Caco-2 (cell line): ENCODE results near the gene SLC6A13. TPM values are rescaled to one million over a fixed set of nuclear protein-coding genes. Genes with fewer than 3 reads are reported as not detected.
"Not testable (repeated sequence)": the region's sequence is repeated elsewhere in the genome, so short reads cannot be mapped to it uniquely, and the experiment has no call there.

ENCODE experiments used
- BruUV-seq: library from RNA; stranded (reverse); fragments of 400-500 nt; replicated peaks from 2 replicates; lab custom pipeline; 2021; lab: Mats Ljungman, UMichigan
- CTCF ChIA-PET: fragments of 300-600 bp; sonication (Branson Sonifier 250); formaldehyde crosslinking; loops from one replicate; lab custom pipeline; 2022; ENCODE audit warnings: antibody characterized with exemption; lab: Charles Lee
- POLR2A ChIA-PET: fragments of 300-600 bp; sonication (Branson Sonifier 250); formaldehyde crosslinking; loops from one replicate; lab custom pipeline; 2022; ENCODE audit warnings: antibody characterized with exemption; lab: Charles Lee
- DNase-seq, 2 experiments: peaks; one replicate each; pipeline versions ENCODE4 v3.0.0 to v3.0.0-alpha.2; 2020 to 2022
- H3K27me3 ChIP-seq: replicated peaks from 2 replicates; pipeline ENCODE4 v1.6.0; 2011; ENCODE audit warnings: low read length; ENCODE audit not compliant: control insufficient read depth, insufficient read depth
- H3K36me3 ChIP-seq: 2 replicates; pipeline ENCODE4 v1.5.1; 2011; ENCODE audit warnings: low read length; ENCODE audit not compliant: control insufficient read depth, insufficient read depth
- H3K4me1 ChIP-seq: fragments of 250-450 bp; sonication (Bioruptor Pico); 2 replicates; pipeline ENCODE4 v1.5.1; 2020; ENCODE audit warnings: mild to moderate bottlenecking
- H3K4me3 ChIP-seq: 2 replicates; pipeline ENCODE4 v1.5.1; 2011; ENCODE audit warnings: low read depth, mild to moderate bottlenecking, control low read depth, low read length
- H3K9me3 ChIP-seq: fragments of 250-450 bp; sonication (Bioruptor Pico); 2 replicates; pipeline ENCODE4 v1.5.1; 2020; ENCODE audit warnings: mild to moderate bottlenecking, moderate library complexity
- H3K27ac Mint-ChIP-seq: one replicate; pipeline ENCODE4 v1.8.0; 2022; ENCODE audit warnings: mixed read lengths; ENCODE audit not compliant: unreplicated experiment
- H3K27me3 Mint-ChIP-seq: one replicate; pipeline ENCODE4 v1.8.0; 2022; ENCODE audit warnings: mixed read lengths; ENCODE audit not compliant: insufficient read depth, unreplicated experiment
- H3K36me3 Mint-ChIP-seq: one replicate; pipeline ENCODE4 v1.8.0; 2022; ENCODE audit warnings: mild to moderate bottlenecking, mixed read lengths; ENCODE audit not compliant: insufficient read depth, unreplicated experiment
- H3K4me1 Mint-ChIP-seq: one replicate; pipeline ENCODE4 v1.8.0; 2022; ENCODE audit warnings: low read depth, mixed read lengths; ENCODE audit not compliant: unreplicated experiment
- H3K4me3 Mint-ChIP-seq: one replicate; pipeline ENCODE4 v1.8.0; 2022; ENCODE audit warnings: mild to moderate bottlenecking, moderate library complexity, mixed read lengths; ENCODE audit not compliant: unreplicated experiment
- H3K9me3 Mint-ChIP-seq: one replicate; pipeline ENCODE4 v1.8.0; 2022; ENCODE audit warnings: mixed read lengths; ENCODE audit not compliant: unreplicated experiment
- intact Hi-C: fragments of 100-400 bp; cut with micrococcal nuclease; formaldehyde crosslinking; loops from one replicate; pipeline ENCODE4 v1.10.0; 2022; ENCODE audit not compliant: unreplicated experiment
- total RNA-seq: library from RNA; stranded (reverse); gene quantifications from 2 replicates; pipeline ENCODE4 v1.2.3, GENCODE V29; 2022
- TF ChIP-seq, protein P1 (sequence below), 2 experiments: fragments of 200-600 bp in 1 of 2; IDR thresholded peaks; 1 replicate in 1 of 2; 2 replicates in 1 of 2; pipeline versions ENCODE4 v1.5.1 to v1.8.0; 2011 to 2022; ENCODE audit warnings: antibody characterized with exemption in 1 of 2, control low read depth in 1 of 2, inconsistent platforms in 1 of 2, low read depth in 1 of 2, low read length in 1 of 2, mild to moderate bottlenecking in 1 of 2, moderate library complexity in 1 of 2; ENCODE audit not compliant: insufficient read depth in 1 of 2, severe bottlenecking in 1 of 2, unreplicated experiment in 1 of 2

SLC6A13 gene
- total RNA-seq, 1 experiment from 2014 or later, result 1.0 TPM

DNA sequence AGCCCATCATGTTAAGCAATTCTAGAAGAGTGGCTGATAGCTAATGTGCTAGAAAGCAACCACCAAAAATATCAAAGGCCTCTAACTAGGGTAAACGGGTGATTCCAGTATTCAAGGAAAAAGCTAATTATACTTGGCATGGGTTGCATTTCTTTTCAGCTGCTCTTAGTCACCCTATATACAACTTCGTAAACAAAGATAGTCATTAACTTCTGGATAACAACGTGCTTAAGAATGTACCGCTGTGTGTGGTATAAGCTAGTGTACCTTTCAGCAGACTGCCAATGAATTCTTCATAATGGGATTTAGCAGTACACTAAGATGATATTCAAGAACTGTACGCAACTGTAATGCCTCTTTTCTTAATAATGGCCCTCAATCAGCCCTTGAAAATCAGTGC, 42.2 kb upstream of the SLC6A13 start:
- H3K27ac Mint-ChIP-seq, result no peak overlapping the region
- intact Hi-C loops, result no loop called here
- H3K4me3 Mint-ChIP-seq, result no peak overlapping the region
- H3K4me1 Mint-ChIP-seq, result no peaks in the 10 kb centered on the region
- CTCF ChIA-PET, result no interaction called here
- BruUV-seq, result no TSS peak
- H3K4me3 ChIP-seq, result no peak overlapping the region
- H3K9me3 ChIP-seq, result no peaks in the 10 kb centered on the region
- DNase-seq, result no peak
- POLR2A ChIA-PET, result no interaction called here
- peaks cover 4% of the 10 kb centered on the region for H3K36me3 ChIP-seq
- H3K9me3 Mint-ChIP-seq, result peaks cover 24% of the 10 kb centered on the region
- H3K36me3 Mint-ChIP-seq, result peaks cover 87% of the 10 kb centered on the region
- H3K4me1 ChIP-seq, result no peaks in the 10 kb centered on the region
- TF ChIP-seq, protein P1, sequence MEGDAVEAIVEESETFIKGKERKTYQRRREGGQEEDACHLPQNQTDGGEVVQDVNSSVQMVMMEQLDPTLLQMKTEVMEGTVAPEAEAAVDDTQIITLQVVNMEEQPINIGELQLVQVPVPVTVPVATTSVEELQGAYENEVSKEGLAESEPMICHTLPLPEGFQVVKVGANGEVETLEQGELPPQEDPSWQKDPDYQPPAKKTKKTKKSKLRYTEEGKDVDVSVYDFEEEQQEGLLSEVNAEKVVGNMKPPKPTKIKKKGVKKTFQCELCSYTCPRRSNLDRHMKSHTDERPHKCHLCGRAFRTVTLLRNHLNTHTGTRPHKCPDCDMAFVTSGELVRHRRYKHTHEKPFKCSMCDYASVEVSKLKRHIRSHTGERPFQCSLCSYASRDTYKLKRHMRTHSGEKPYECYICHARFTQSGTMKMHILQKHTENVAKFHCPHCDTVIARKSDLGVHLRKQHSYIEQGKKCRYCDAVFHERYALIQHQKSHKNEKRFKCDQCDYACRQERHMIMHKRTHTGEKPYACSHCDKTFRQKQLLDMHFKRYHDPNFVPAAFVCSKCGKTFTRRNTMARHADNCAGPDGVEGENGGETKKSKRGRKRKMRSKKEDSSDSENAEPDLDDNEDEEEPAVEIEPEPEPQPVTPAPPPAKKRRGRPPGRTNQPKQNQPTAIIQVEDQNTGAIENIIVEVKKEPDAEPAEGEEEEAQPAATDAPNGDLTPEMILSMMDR (IDR thresholded peaks at IDR 0.05; ENCODE audit: insufficient read depth in 1 of 2, low read depth in 1 of 2, low read length in 1 of 2, severe bottlenecking in 1 of 2, unreplicated experiment in 1 of 2), result no peak
- H3K27me3 ChIP-seq, result no peaks in the 10 kb centered on the region
- no peaks in the 10 kb centered on the region for H3K27me3 Mint-ChIP-seq

DNA sequence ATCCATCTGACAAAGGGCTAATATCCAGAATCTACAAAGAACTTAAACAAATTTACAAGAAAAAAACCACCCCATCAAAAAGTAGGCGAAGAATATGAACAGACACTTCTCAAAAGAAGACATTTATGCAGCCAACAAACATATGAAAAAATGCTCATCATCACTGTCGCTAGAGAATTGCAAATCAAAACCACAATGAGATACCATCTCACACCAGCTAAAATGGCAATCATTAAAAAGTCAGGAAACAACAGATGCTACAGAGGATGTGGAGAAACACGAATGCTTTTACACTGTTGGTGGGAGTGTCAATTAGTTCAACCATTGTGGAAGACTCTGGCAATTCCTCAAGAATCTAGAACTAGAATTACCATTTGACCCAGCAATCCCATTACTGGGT, 40.1 kb upstream of the SLC6A13 start:
- H3K4me1 ChIP-seq, H3K9me3 ChIP-seq, intact Hi-C loops, CTCF ChIA-PET, H3K4me3 ChIP-seq, POLR2A ChIA-PET, H3K27me3 Mint-ChIP-seq, H3K36me3 ChIP-seq, H3K27ac Mint-ChIP-seq, H3K4me3 Mint-ChIP-seq, H3K4me1 Mint-ChIP-seq, BruUV-seq, DNase-seq, H3K27me3 ChIP-seq: not testable (repeated sequence)
- H3K36me3 Mint-ChIP-seq, result peaks cover 81% of the 10 kb centered on the region
- H3K9me3 Mint-ChIP-seq, result peaks cover 40% of the 10 kb centered on the region

DNA sequence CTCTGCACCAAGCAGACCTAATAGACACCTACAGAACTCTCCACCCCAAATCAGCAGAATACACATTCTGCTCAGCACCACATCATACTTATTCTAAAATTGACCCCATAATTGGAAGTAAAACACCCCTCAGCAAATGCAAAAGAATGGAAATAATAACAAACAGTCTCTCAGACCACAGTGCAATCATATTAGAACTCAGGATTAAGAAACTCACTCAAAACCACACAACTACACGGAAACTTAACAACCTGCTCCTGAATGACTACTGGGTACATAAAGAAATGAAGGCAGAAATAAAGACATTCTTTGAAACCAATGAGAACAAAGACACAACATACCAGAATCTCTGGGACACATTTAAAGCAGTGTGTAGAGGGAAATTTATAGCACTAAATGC, 37.5 kb upstream of the SLC6A13 start:
- H3K4me3 ChIP-seq, H3K27me3 ChIP-seq, intact Hi-C loops, H3K9me3 ChIP-seq, H3K27me3 Mint-ChIP-seq, CTCF ChIA-PET, H3K27ac Mint-ChIP-seq, BruUV-seq, H3K36me3 ChIP-seq, DNase-seq, H3K4me1 Mint-ChIP-seq, H3K4me1 ChIP-seq, H3K4me3 Mint-ChIP-seq, POLR2A ChIA-PET: not testable (repeated sequence)
- Mint-ChIP-seq H3K9me3 (peaks cover 40% of the 10 kb centered on the region), H3K36me3 (peaks cover 66% of the 10 kb centered on the region)

DNA sequence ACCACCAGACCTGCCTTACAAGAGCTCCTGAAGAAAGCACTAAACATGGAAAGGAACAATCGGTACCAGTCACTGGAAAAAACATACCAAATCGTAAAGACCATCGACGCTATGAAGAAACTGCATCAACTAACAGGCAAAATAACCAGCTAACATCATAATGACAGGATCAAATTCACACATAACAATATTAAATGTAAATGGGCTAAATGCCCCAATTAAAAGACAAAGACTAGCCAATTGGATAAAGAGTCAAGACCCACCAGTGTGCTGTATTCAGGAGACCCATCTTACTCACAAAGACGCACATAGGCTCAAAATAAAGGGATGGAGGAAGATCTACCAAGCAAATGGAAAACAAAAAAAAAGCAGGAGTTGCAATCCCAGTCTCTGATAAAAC, 36.9 kb upstream of the SLC6A13 start:
- H3K27me3 ChIP-seq, H3K4me1 ChIP-seq, H3K9me3 ChIP-seq, H3K27me3 Mint-ChIP-seq, H3K36me3 ChIP-seq, intact Hi-C loops, H3K4me1 Mint-ChIP-seq, CTCF ChIA-PET, BruUV-seq, H3K4me3 ChIP-seq, POLR2A ChIA-PET, H3K27ac Mint-ChIP-seq, DNase-seq, H3K4me3 Mint-ChIP-seq: not testable (repeated sequence)
- H3K9me3 Mint-ChIP-seq, result peaks cover 40% of the 10 kb centered on the region
- peaks cover 67% of the 10 kb centered on the region for H3K36me3 Mint-ChIP-seq

DNA sequence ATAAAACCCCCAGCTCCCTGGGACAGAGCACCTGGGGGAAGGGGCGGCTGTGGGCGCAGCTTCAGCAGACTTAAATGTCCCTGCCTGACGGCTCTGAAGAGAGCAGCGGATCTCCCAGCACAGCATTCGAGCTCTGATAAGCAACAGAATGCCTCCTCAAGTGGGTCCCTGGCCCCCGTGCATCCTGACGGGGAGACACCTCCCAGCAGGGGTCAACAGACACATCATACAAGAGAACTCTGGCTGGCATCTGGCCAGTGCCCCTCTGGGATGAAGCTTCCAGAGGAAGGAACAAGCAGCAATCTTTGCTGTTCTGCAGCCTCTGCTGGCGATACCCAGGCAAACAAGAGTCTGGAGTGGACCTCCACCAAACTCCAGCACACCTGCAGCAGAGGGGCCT, 35.4 kb upstream of the SLC6A13 start:
- POLR2A ChIA-PET, H3K36me3 ChIP-seq, H3K4me3 ChIP-seq, DNase-seq, intact Hi-C loops, H3K9me3 ChIP-seq, H3K4me1 Mint-ChIP-seq, H3K4me3 Mint-ChIP-seq, BruUV-seq, H3K27ac Mint-ChIP-seq, H3K27me3 Mint-ChIP-seq, CTCF ChIA-PET, H3K27me3 ChIP-seq, H3K4me1 ChIP-seq: not testable (repeated sequence)
- peaks cover 40% of the 10 kb centered on the region for H3K9me3 Mint-ChIP-seq
- H3K36me3 Mint-ChIP-seq, result peaks cover 76% of the 10 kb centered on the region
